Smooth muscle cell (in vitro differentiated cells): ENCODE measurements around the gene THAP2. TPM values are rescaled to one million over a fixed set of nuclear protein-coding genes. Genes with fewer than 3 reads are reported as not detected.
A peak's percentile ranks its signal among the peaks of the same experiment; 100 is the strongest.

ENCODE experiments used
- DNase-seq: peaks from one replicate; lab custom pipeline; 2025; ENCODE audit not compliant: unreplicated experiment; lab: John Stamatoyannopoulos, UW
- H2AFZ ChIP-seq: fragments of 200-600 bp; sonication (generic); 2 replicates; pipeline ENCODE4 v1.6.0; 2016; ENCODE audit warnings: antibody characterized with exemption, low read depth, mild to moderate bottlenecking
- H3F3A ChIP-seq: fragments of 200-600 bp; sonication (generic); 2 replicates; pipeline ENCODE4 v1.6.0; 2017; ENCODE audit warnings: antibody characterized with exemption, low read depth
- H3K27ac ChIP-seq: fragments of 200-600 bp; sonication (generic); 2 replicates; pipeline ENCODE4 v1.5.1; 2016; ENCODE audit warnings: low read depth, mild to moderate bottlenecking
- H3K27me3 ChIP-seq: fragments of 200-600 bp; sonication (generic); 2 replicates; pipeline ENCODE4 v1.6.1; 2016; ENCODE audit warnings: low read depth, mild to moderate bottlenecking
- H3K36me3 ChIP-seq: fragments of 200-600 bp; sonication (generic); 2 replicates; pipeline ENCODE4 v1.5.1; 2016; ENCODE audit warnings: low read depth
- H3K4me1 ChIP-seq: fragments of 200-600 bp; sonication (generic); 2 replicates; pipeline ENCODE4 v1.5.1; 2016; ENCODE audit warnings: low read depth
- H3K4me2 ChIP-seq: fragments of 200-600 bp; sonication (generic); 2 replicates; pipeline ENCODE4 v1.6.0; 2016; ENCODE audit warnings: mild to moderate bottlenecking
- H3K4me3 ChIP-seq: fragments of 200-600 bp; sonication (generic); 2 replicates; pipeline ENCODE4 v1.5.1; 2016; ENCODE audit warnings: mild to moderate bottlenecking
- H3K79me2 ChIP-seq: fragments of 200-600 bp; sonication (generic); 2 replicates; pipeline ENCODE4 v1.6.0; 2016; ENCODE audit warnings: low read depth, mild to moderate bottlenecking
- H3K9ac ChIP-seq: fragments of 200-600 bp; sonication (generic); 2 replicates; pipeline ENCODE4 v1.6.0; 2016; ENCODE audit warnings: low read depth
- H3K9me3 ChIP-seq: fragments of 200-600 bp; sonication (generic); replicated peaks from 2 replicates; pipeline ENCODE4 v1.5.1; 2016; ENCODE audit warnings: low read depth
- H4K20me1 ChIP-seq: fragments of 200-600 bp; sonication (generic); 2 replicates; pipeline ENCODE4 v1.6.0; 2016; ENCODE audit warnings: low read depth
- WGBS: methylation state at CpG from one replicate; pipeline ENCODE4 v1.1.7; 2016; ENCODE audit warnings: low lambda C conversion rate; 5-methylcytosine and 5-hydroxymethylcytosine counted together
- polyA plus RNA-seq: library from polyadenylated mRNA; unstranded; fragments of >200 nt; fragmentation: Nextera tagmentation; extraction: Ambion mirVana; gene quantifications from 2 replicates; pipeline ENCODE4 v1.2.1, GENCODE V29; 2016
- total RNA-seq: library from RNA; depleted of rRNA; stranded (reverse); fragments of >200 nt; gene quantifications from 2 replicates; pipeline ENCODE4 v1.2.3, GENCODE V29; 2014
- TF ChIP-seq, protein P1 (sequence below): fragments of 200-600 bp; sonication (generic); IDR thresholded peaks from 2 replicates; pipeline ENCODE4 v1.5.1; 2017; ENCODE audit warnings: borderline replicate concordance, mild to moderate bottlenecking, antibody characterized with exemption; ENCODE audit not compliant: insufficient read depth, poor library complexity, severe bottlenecking

THAP2 gene
- total and polyA plus RNA-seq, 2 experiments from 2014 or later: 8.8 to 33.3 TPM

DNA sequence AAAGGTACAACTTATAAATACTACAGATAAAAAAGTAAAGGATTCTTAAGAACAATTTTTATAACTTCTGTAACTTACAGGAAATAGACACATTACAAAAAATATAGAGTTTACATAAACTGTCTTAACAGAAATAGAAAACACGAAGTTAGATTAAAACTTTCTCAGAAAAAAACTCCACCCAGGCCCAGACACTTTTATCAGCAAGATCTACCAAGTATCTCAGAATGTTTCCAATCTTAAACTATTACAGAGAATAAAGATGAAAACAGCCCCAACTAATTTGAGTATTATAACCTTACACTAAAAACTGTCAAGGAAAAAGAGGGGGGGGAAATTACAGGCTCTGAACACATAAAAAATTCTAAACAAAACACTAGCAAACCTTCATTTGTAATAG, 8.6 kb upstream of the THAP2 start:
- no peak overlapping the region for H3K9ac ChIP-seq
- H3K79me2 ChIP-seq: peaks cover 100% of the 10 kb centered on the region
- peaks cover 14% of the 10 kb centered on the region for H3K4me1 ChIP-seq
- H3K27me3 ChIP-seq: no peaks in the 10 kb centered on the region
- no peak overlapping the region for H2AFZ ChIP-seq
- peaks cover 4% of the 10 kb centered on the region for H3F3A ChIP-seq
- peak overlapping the region; percentile 17 for H3K4me2 ChIP-seq
- H3K4me3 ChIP-seq: peak overlapping the region; percentile 15
- no peak for DNase-seq
- peaks cover 98% of the 10 kb centered on the region for H4K20me1 ChIP-seq
- peaks cover 4% of the 10 kb centered on the region for H3K9me3 ChIP-seq
- peaks cover 51% of the 10 kb centered on the region for H3K36me3 ChIP-seq
- 87% methylated on average over 1 of the region's 1 CpG for WGBS
- peak overlapping the region; percentile 7 for H3K27ac ChIP-seq
- TF ChIP-seq, protein P1, sequence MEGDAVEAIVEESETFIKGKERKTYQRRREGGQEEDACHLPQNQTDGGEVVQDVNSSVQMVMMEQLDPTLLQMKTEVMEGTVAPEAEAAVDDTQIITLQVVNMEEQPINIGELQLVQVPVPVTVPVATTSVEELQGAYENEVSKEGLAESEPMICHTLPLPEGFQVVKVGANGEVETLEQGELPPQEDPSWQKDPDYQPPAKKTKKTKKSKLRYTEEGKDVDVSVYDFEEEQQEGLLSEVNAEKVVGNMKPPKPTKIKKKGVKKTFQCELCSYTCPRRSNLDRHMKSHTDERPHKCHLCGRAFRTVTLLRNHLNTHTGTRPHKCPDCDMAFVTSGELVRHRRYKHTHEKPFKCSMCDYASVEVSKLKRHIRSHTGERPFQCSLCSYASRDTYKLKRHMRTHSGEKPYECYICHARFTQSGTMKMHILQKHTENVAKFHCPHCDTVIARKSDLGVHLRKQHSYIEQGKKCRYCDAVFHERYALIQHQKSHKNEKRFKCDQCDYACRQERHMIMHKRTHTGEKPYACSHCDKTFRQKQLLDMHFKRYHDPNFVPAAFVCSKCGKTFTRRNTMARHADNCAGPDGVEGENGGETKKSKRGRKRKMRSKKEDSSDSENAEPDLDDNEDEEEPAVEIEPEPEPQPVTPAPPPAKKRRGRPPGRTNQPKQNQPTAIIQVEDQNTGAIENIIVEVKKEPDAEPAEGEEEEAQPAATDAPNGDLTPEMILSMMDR: no peak

DNA sequence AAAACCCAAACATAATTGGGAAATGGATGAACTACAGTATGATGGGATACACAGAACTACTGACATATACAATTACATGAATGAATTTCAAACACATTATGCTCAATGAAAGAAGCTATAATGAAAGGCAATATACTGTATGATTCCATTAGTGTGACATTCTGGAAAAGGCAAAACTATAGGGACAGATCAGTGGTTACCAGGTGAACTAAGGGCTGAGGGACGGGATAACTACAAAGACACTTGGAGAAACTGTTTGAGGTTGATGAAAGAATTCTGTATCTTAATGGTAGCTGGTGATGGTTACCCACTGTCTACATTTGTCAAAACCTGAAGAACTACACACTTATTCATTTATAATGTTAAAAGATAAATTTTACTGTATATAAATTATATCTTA, 8.2 kb upstream of the THAP2 start:
- DNase-seq: no peak
- H3K79me2 ChIP-seq: peaks cover 100% of the 10 kb centered on the region
- peaks cover 98% of the 10 kb centered on the region for H4K20me1 ChIP-seq
- no peak overlapping the region for H2AFZ ChIP-seq
- peak overlapping the region; percentile 17 for H3K4me2 ChIP-seq
- no peak overlapping the region for H3K9ac ChIP-seq
- H3K9me3 ChIP-seq: peaks cover 4% of the 10 kb centered on the region
- H3K27ac ChIP-seq: peak overlapping the region; percentile 7
- TF ChIP-seq, protein P1: no peak
- H3F3A ChIP-seq: peaks cover 4% of the 10 kb centered on the region
- H3K4me1 ChIP-seq: peaks cover 18% of the 10 kb centered on the region
- no peaks in the 10 kb centered on the region for H3K27me3 ChIP-seq
- peak overlapping the region; percentile 15 for H3K4me3 ChIP-seq
- peaks cover 51% of the 10 kb centered on the region for H3K36me3 ChIP-seq
- WGBS: 93% methylated on average over 1 of the region's 1 CpG

DNA sequence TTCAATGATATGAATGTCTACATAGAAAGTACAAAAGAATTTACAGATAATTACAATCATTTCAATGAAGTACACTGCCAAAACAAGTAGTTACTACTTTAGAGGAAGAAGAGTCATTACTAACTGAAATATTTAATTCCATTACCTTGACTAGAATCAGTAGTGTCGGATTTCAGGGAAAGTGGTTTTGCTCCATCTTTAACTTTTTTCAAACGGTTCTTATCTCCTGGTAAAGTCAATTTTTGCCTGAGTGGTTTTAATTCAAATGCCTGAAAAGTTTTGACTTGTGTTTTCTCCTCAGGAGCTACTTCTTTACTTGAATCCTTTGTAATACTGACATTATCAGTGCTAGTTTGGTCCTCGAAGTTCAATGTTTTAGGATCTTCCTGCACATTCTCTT, 7.4 kb upstream of the THAP2 start:
- Histone ChIP-seq H3K4me3 (peak overlapping the region; percentile 15), H3K27ac (no peak overlapping the region), H2AFZ (no peak overlapping the region), H4K20me1 (peaks cover 98% of the 10 kb centered on the region), H3F3A (peaks cover 4% of the 10 kb centered on the region), H3K4me1 (peaks cover 26% of the 10 kb centered on the region), H3K9ac (no peak overlapping the region), H3K79me2 (peaks cover 100% of the 10 kb centered on the region), H3K4me2 (peak overlapping the region; percentile 17), H3K27me3 (no peaks in the 10 kb centered on the region), H3K9me3 (peaks cover 4% of the 10 kb centered on the region), H3K36me3 (peaks cover 51% of the 10 kb centered on the region)
- WGBS: 87% methylated on average over 3 of the region's 3 CpGs
- TF ChIP-seq, protein P1: no peak
- DNase-seq: no peak

DNA sequence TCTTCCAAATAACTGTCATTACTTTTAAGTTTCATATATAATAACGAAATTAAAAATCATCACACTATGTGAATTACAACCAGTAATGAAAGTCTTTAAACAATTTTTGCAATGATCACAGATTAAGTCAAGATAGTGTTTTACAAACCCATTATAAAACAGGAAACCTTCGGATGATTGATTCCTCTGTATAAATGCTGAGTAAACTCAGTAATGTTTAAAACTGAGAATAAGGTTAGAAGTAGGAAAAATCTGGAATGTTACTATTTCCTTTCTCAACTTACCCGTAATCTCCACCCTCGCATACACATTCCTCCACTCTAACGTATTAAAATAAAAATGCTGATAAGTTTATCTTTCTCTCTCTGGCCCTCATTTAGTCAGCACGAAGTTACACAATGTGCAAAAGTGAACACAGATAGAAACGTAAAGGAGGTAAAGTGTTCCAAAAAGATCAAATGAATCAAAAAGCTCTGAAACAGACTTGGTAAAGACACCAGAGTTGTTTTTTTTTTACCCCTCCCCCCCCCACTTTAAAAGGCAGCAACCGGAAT, 2.0 kb upstream of the THAP2 start:
- H3K4me2 ChIP-seq: peak overlapping the region; percentile 97
- DNase-seq: no peak
- H3K27me3 ChIP-seq: no peaks in the 10 kb centered on the region
- H3K4me1 ChIP-seq: peaks cover 32% of the 10 kb centered on the region
- H3K79me2 ChIP-seq: peaks cover 90% of the 10 kb centered on the region
- peak overlapping the region; percentile 98 for H3K27ac ChIP-seq
- TF ChIP-seq, protein P1: no peak
- peak overlapping the region; percentile 99 for H3K9ac ChIP-seq
- no peak overlapping the region for H2AFZ ChIP-seq
- peak overlapping the region; percentile 96 for H3K4me3 ChIP-seq
- no peaks in the 10 kb centered on the region for H3K9me3 ChIP-seq
- 10% methylated on average over 8 of the region's 8 CpGs for WGBS
- peaks cover 55% of the 10 kb centered on the region for H4K20me1 ChIP-seq
- no peaks in the 10 kb centered on the region for H3F3A ChIP-seq
- H3K36me3 ChIP-seq: peaks cover 13% of the 10 kb centered on the region
